ENCODE results near the gene ELP2. TPM values are rescaled to one million over a fixed set of nuclear protein-coding genes. Genes with fewer than 3 reads are reported as not detected.

The ELP2 gene
- total RNA-seq, 2 experiments from 2014 or later: 200 to 206 TPM

DNA sequence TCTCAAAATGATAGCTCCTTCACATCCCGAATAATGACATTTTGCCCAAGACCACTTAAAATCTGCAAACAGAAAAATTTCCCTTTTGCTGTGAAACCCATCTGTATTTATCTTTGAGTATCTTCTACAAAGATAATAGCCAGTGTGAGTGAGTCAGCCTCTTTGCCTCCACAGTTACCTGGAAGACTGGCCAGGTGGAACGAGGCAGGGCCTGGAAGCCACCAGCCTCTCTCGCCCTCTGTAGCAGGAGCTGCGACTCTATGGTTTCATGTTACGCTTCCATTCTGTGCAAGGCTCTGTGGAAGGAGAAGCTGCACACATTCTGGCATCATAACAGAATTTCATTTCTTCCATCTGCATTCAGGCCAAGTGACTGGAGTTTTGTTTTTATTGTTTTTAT lies 9.5 kb downstream of the ELP2 start:
- POLR2A ChIA-PET: interaction anchor here (1.1 to 1.9 kb wide), 2 partner anchors 9 to 10 kb away, joined by 3 to 6 read pairs; partner anchors contain the start of genes ELP2 and SLC39A6
- Mint-ChIP-seq H3K27ac (no peak overlapping the region), H3K27me3 (no peaks in the 10 kb centered on the region), H3K4me3 (no peak overlapping the region), H3K9me3 (no peaks in the 10 kb centered on the region), H3K36me3 (ENCODE audit: low read depth) (peaks cover 90% of the 10 kb centered on the region), H3K4me1 (ENCODE audit: low read depth) (peaks cover 35% of the 10 kb centered on the region)
- intact Hi-C loops (cut with DNase I, micrococcal nuclease): no loop called here
- CTCF ChIA-PET: interaction anchor here (1.5 kb wide), 1 partner anchor 17 kb away, joined by 3 read pairs; no protein-coding TSS in a partner anchor
- no peaks in the 10 kb centered on the region for H3K27me3 ChIP-seq (ENCODE audit: control insufficient read depth in 1 of 2, insufficient read depth in 2 of 2, low read length in 2 of 2)
- H3K27ac ChIP-seq (ENCODE audit: low read depth in 1 of 2, low read length in 2 of 2): no peak overlapping the region
- no peak for DNase-seq
- ATAC-seq (ENCODE audit: poor library complexity): no peak
- no peaks in the 10 kb centered on the region for H3K9me3 ChIP-seq (ENCODE audit: control insufficient read depth in 1 of 2, insufficient read depth in 1 of 2, low read length in 2 of 2)
- no peaks in the 10 kb centered on the region for H3K4me1 ChIP-seq (ENCODE audit: insufficient read depth, low read length)
- TF ChIP-seq, protein P1, sequence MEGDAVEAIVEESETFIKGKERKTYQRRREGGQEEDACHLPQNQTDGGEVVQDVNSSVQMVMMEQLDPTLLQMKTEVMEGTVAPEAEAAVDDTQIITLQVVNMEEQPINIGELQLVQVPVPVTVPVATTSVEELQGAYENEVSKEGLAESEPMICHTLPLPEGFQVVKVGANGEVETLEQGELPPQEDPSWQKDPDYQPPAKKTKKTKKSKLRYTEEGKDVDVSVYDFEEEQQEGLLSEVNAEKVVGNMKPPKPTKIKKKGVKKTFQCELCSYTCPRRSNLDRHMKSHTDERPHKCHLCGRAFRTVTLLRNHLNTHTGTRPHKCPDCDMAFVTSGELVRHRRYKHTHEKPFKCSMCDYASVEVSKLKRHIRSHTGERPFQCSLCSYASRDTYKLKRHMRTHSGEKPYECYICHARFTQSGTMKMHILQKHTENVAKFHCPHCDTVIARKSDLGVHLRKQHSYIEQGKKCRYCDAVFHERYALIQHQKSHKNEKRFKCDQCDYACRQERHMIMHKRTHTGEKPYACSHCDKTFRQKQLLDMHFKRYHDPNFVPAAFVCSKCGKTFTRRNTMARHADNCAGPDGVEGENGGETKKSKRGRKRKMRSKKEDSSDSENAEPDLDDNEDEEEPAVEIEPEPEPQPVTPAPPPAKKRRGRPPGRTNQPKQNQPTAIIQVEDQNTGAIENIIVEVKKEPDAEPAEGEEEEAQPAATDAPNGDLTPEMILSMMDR (IDR thresholded peaks at IDR 0.05): no peak
- H3K36me3 ChIP-seq (ENCODE audit: insufficient read depth, low read length): peaks cover 82% of the 10 kb centered on the region
- H3K4me3 ChIP-seq (ENCODE audit: low read length): no peak overlapping the region

DNA sequence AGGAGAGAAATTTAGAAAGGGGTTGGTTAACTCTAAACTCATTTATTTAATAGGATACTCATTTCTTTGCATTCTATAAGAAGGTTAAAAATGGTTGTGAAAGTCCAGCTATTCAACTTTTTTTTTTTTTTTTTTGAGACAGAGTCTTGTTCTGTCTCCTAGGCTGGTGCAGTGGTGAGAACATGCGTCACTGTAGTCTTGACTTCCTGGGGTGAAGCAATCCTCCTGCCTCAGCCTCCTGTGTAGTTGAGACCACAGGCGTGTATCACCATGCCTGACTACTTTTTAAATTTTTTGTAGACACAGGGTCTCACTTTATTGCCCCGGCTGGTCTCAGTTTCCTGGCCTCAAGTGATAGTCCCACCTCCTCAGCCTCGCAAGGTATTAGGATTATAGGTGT lies 11.9 kb downstream of the ELP2 start:
- H3K36me3 ChIP-seq (ENCODE audit: insufficient read depth, low read length): peaks cover 92% of the 10 kb centered on the region
- H3K27me3 ChIP-seq (ENCODE audit: control insufficient read depth in 1 of 2, insufficient read depth in 2 of 2, low read length in 2 of 2): no peaks in the 10 kb centered on the region
- no peak overlapping the region for H3K4me3 ChIP-seq (ENCODE audit: low read length)
- Mint-ChIP-seq H3K27ac (no peak overlapping the region), H3K4me3 (no peak overlapping the region), H3K36me3 (ENCODE audit: low read depth) (peaks cover 91% of the 10 kb centered on the region), H3K9me3 (no peaks in the 10 kb centered on the region), H3K4me1 (ENCODE audit: low read depth) (peaks cover 16% of the 10 kb centered on the region), H3K27me3 (no peaks in the 10 kb centered on the region)
- H3K27ac ChIP-seq (ENCODE audit: low read depth in 1 of 2, low read length in 2 of 2): no peak overlapping the region
- ATAC-seq (ENCODE audit: poor library complexity) (no peak), DNase-seq (no peak)
- H3K4me1 ChIP-seq (ENCODE audit: insufficient read depth, low read length): no peaks in the 10 kb centered on the region
- intact Hi-C loops (cut with DNase I, micrococcal nuclease): no loop called here
- TF ChIP-seq, protein P1 (IDR thresholded peaks at IDR 0.05): no peak
- H3K9me3 ChIP-seq (ENCODE audit: control insufficient read depth in 1 of 2, insufficient read depth in 1 of 2, low read length in 2 of 2): no peaks in the 10 kb centered on the region
- ChIA-PET POLR2A (interaction anchor here (1.7 kb wide), 1 partner anchor 9 kb away, joined by 3 read pairs; no protein-coding TSS in a partner anchor), CTCF (no interaction called here)

DNA sequence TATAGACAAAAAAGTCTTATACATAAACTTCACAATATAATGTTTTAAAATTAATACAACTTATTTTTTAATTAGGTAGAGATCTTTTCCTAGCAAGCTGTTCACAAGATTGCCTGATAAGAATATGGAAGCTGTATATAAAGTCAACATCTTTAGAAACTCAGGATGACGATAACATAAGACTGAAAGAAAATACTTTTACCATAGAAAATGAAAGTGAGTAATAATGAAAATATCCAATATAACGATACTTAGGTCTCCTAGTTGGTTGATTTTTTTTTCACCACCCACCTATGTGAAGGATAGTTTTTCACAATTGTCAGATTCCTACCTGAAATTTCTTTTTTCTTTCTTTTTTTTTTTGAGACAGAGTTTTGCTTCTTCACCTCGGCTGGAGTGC lies 13.1 kb downstream of the ELP2 start:
- TF ChIP-seq, protein P1 (IDR thresholded peaks at IDR 0.05): no peak
- H3K27me3 Mint-ChIP-seq: no peaks in the 10 kb centered on the region
- H3K4me3 Mint-ChIP-seq: no peak overlapping the region
- no peak for DNase-seq
- H3K36me3 Mint-ChIP-seq (ENCODE audit: low read depth): peaks cover 90% of the 10 kb centered on the region
- ChIA-PET CTCF (no interaction called here), POLR2A (no interaction called here)
- Histone ChIP-seq H3K27me3 (ENCODE audit: control insufficient read depth in 1 of 2, insufficient read depth in 2 of 2, low read length in 2 of 2) (no peaks in the 10 kb centered on the region), H3K27ac (ENCODE audit: low read depth in 1 of 2, low read length in 2 of 2) (no peak overlapping the region), H3K9me3 (ENCODE audit: control insufficient read depth in 1 of 2, insufficient read depth in 1 of 2, low read length in 2 of 2) (no peaks in the 10 kb centered on the region), H3K4me3 (ENCODE audit: low read length) (no peak overlapping the region), H3K4me1 (ENCODE audit: insufficient read depth, low read length) (no peaks in the 10 kb centered on the region), H3K36me3 (ENCODE audit: insufficient read depth, low read length) (peaks cover 94% of the 10 kb centered on the region)
- peaks cover 8% of the 10 kb centered on the region for H3K4me1 Mint-ChIP-seq (ENCODE audit: low read depth)
- intact Hi-C loops (cut with DNase I, micrococcal nuclease): no loop called here
- no peak overlapping the region for H3K27ac Mint-ChIP-seq
- H3K9me3 Mint-ChIP-seq: no peaks in the 10 kb centered on the region
- no peak for ATAC-seq (ENCODE audit: poor library complexity)

Measured in CD4-positive, alpha-beta T cell (primary cell).